HG03196 (cell line): Measurements from ENCODE around the gene GSX2.

Source experiments
- ATAC-seq: cut with Tn5 transposase; IDR thresholded peaks from one replicate; pipeline ENCODE4 v1.9.1; 2021; ENCODE audit not compliant: unreplicated experiment

The GSX2 gene

DNA sequence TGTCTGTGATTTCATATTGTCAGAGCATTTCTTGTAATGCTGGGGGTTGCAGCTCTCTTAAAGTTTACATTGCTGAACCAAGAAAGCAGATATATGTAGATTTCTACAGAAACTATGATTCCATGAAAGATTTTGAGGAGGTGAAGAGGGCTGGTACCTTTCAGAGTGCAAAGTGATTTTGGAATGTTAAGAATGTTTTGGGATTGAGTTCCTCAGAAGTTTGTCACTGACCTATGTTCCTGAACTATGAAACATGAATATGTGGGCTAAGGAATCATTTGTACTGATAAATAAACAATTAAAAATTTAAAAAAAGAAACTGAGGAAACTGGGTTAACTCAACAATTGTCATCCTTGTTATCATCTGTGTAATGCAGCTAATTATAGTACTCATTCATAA is 23.3 kb upstream of the GSX2 start:
- no peak for ATAC-seq

DNA sequence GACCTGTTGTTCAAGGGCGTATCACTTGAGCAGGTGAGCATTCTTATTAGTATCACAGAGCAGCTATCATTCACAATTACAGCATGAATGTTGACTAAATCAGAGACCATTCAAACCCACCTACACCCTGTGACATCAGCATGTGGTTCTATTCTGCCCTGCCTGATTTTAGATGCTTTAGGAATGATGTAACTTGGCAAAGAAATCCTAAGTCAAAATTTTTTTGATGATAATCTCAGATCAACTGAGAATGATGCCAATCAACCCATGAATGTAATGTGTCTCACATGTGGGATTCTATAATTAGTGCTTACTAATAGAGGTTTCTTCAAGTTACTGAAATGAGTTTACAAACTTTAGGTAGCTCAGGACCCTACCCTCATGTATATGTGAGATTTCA is 22.2 kb upstream of the GSX2 start:
- no peak for ATAC-seq

DNA sequence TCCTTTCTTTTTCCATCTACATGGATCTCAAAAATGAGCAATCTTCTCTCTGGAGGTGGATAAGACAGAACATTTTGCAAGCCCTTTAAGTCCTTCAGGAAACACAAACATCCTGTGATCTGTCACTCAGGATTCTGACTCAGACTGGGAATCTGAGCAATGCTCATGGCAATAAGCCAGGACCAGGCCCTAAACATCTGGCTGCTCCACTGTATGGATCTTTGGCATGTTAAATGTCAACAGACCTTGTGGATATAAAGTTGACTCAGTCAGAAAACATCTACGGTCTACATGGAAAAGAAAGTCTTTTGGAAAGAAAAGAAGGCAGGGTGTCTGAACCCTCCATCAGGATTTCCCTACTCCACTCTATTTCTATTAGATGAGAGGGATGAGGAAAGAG is 17.8 kb upstream of the GSX2 start:
- ATAC-seq, result no peak

DNA sequence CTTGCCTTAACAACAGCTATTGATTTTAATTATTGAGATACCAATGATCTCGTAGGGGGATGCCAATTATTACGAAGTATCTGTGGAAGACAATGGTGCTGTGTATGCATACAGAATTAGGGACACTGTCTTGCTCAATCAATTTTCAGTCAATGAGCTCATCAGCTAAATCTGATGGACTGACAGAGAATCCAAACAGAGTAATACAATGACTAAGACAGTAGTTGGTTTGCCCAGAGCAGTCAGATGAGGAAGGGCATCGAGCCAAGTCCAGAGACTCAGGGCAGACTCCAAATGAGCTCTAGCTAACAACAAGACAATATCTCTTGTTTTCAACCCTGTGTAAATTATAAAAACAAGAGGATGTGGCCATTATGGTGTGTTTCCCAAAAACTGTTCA is 14.7 kb upstream of the GSX2 start:
- ATAC-seq, result no peak

DNA sequence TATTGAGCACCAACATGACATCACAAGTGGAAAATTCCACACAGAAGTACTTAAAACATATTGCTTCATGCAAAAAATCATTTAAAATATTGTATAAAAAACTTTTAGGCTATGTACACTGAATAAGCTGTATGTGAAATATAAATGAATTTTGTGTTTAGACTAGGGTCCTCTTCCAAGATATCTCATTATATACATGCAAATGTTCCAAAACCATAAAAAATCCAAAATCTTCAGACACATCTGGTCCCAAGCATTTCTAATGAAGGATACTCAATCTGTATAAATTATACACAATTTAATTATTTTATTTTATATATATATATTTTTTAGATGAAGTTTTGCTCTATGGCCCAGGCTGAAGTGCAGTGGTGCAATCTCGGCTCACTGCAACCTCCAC is 10.1 kb upstream of the GSX2 start:
- ATAC-seq, result no peak

DNA sequence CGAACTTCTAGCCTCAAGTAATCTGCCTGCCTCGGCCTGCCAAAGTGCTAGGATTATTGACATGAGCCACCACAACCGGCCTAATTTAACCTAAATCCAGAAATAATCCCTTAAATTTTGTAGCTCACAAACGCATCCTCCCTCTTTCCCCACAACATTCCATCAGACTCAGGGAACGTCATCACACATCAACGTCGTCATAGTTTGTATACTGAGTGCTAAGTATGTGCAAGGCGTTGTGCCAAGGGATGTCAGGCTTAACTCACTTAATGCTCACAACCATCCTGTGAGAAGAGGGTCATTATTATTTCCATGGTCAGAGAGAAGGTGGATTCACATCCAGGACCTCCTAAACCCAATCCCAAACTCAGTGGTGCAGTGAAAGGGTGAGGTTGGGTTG is 9.6 kb upstream of the GSX2 start:
- no peak for ATAC-seq

DNA sequence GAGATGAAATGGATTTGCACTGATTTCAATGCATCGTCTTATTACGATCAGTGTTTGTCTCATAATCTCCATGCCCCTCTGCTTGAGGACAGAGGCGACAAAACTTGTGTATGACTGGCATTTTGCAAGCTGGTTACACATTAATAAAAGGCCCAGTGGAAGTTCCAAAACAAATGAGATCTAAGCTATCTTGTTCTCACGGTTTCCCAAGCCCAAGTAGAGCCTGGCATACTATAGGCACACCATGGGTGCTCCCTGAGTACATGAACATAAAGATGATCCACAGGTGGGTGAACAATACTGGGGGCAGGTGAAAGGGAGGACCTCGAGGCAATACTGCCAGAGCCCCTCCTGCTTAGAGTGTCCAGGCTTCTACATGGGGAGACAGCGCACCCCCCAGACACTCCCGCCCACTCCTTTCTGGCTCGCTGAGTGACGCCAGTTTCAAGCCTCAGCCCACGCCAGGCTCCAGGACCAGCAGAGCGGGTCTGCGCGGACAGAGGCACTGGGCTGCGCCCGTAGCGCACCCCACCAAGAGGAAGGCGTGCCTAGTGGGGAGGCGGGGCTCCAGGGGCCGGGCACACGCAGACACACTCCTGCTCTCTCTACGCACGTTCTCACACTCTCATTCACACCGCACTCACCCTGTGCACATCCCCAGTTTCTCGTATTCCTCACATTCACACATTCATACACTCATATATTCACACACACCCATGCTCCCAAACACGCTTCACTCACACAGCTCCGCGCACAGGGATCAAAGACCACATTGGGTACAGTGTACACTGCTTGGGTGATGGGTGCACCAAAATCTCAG is 8.9 kb upstream of the GSX2 start:
- ATAC-seq, result no peak

DNA sequence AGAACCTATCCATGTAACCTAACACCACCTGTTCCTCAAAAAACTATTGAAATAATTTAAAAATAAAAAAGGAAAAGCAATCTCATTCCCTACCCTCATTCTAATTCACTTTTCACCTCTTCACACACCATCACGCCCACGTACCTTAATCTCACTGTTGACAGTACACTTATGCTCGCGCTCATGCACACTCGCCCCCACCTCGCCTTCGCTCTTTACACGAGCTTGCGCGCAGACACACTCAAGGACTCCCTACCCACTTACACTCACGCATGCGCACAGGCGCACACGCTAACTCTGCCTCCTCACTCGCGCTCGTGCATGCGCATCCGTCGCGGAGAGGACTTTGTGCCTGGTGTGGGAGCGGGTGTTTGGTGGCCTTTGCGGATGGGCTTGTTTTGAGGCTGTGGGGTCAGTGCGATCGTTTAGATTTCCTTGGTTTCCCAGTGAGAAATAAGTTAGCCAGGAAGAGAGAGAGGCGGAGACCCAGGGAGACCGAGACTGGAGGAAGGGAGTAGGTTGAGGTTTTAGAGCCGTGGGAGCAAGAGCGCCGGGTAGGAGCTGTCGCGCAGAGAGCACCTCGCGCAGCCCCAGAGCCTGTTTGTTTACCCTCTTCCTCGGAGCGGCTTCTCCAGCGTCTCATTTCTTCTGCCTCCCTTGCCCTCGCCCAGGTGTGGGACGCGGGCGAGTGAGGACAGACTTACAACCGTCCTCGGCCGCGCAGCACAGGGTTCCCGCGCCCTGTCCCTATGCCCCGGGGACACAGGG is 8.1 kb upstream of the GSX2 start:
- ATAC-seq, result no peak

DNA sequence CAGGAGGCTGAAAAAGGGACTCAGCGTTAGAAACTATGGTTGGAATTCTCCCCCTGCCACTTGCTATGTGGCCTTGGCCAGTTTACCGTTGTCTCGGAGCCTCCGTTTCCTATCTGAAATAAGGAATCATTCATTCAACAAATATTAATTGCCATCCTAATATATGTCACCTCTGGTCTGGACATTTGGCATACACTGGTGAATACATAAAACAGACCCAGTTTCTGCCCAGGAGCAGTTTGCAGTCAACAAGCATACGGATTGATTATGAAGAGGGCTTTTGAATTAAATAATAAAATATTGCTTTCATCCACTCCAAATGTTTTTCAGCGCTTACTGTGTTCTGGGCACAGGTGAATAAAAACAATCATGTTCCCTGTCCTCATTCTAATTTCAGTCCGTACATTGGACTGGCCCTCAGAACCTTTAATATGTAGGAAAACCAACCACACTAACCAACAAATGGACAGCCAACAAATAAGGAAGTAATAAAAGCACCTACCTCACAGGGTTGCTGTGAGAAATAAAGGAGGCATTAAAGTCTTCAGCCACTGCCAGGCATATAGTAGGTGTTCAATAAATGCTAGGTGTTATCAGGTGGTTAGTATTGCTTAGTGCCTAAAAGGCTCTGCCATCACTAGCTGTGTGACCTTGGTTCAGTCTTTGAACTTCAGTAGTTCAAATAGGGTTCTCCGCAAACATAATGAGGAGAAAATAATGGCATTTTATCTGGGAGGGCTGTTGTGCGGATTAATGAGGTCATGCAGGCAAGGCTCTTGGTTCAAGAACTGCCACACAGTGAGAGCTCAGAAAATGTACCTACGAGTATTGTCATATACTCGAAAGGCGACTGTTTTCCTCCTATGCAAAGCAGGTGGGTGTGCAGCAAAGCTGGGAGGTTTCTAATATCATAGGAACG is 7.3 kb upstream of the GSX2 start:
- no peak for ATAC-seq

DNA sequence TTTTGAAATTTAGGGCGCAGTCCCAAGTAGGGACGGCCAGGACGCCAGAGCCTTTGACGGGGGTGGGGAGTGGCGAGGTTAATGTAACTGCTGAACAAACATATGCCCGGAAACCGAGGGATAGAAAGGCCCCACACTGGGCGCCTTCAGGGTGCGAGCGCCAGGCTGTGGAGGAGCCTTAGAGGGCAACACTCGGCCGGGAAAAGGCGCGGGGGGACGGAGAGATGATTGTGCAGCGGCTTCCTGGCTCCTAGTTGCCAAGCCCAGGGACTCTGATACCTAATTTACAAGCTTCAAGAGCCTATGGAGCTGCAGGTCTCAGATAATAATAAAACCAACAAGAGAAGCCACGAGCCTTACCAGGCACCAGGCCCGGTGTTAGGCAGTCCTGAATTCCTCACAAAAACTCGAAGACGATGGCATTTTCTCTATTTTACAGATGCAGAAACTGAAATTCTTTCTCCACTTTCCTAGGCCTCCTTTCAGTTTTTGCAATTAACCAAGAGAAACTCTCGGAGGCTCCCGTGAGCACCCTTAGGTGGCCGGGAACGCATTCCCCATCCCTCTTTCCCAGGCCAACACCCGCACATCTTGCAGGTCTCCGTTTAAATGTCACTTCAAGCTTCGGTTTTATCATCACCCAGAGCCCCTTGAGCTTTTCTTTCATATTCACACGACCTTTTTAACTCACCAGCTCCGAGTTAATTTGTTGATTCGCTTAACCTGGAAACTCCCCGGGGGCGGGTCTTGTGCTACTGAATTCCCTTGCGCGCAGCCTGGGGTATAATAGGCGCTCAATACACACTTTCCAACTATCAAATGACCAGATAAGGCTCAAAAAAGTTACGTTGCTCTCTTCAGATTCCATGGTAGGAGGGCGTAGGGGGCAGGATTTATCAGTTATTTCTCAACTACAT is 6.4 kb upstream of the GSX2 start:
- no peak for ATAC-seq

DNA sequence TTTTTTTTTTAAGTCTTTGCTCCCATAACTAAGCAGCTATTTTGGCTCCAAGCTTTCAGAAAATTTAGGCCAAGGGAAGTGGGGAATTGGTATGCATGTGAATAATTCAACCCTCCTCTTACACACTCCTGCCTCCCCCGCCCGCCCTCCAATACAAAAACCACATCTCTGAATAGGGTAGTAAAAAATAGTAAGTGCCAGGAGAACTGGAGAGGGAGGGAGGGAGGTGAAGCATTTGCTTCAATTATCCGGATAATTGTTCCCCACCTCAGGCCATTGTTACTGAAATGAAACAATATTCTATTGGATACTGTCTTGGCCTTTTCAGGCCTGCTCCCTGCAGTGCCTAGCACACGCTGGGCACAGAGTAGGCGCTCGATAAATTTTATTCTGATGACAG is 5.5 kb upstream of the GSX2 start:
- ATAC-seq, result no peak

DNA sequence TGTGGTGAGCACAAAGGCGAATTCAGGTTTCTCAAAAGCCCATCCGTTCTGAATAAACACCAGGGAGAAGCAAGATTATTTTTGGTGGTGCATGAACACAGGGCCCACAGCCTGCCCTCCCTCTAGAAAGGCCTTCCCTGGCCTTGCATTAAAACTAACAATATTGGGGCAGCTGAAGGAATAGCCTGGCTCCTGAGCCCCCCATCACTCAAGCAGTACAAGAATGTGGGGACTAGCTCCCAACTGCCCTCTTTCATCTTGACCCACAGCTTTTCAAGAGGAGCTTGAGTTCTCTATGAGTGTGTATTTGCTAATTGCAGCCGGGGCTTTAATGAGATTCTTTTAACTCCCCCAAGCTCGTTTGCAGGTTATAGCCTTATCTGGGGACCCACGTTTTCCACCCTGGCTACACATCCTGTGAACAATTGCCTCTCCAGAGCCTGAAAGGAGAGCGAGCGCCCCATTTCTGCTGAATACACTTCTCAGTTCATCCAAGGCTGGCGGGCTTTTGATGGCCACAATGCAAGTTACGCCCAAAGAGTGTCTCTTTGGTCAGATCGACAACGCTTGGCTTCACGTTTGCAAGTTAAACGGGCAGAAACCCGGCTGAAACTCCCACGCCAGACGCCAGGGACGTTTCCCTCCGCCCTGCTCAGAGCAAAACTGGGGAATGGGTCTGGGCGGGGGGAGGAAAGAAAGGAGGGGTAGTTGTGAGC is 4.7 kb upstream of the GSX2 start:
- ATAC-seq, result no peak

DNA sequence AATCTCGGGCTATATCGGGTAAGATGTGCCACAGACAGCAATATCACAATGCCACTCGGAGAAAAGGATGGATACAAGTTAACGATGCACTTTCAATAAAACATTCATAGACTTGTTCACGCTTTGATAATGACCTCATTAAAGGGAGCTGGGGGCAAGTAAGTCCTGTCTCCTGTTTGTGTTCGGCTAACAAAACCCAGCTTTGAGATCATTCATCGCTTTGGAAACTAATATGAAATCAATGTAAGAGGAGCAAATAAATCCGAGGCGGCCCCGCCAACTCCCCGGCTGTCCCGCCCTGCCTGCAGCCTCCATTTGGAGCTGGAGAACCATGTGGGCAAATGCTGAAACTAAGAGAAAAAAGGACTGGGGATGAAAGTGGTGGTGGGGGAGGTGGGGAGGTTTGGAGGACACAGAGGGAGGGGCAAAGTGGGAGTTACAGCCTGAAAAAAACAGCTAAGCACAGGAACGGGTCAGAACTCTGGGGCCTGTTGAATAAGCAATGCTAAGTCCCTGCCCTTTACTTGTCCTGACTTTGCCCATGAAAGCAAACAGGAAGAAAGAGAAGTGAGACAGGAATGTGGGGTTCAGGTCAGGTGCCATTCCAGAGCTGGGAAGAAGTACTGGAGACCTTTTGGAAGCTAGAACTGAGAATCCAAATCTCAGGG is 3.5 kb upstream of the GSX2 start:
- ATAC-seq, result no peak

DNA sequence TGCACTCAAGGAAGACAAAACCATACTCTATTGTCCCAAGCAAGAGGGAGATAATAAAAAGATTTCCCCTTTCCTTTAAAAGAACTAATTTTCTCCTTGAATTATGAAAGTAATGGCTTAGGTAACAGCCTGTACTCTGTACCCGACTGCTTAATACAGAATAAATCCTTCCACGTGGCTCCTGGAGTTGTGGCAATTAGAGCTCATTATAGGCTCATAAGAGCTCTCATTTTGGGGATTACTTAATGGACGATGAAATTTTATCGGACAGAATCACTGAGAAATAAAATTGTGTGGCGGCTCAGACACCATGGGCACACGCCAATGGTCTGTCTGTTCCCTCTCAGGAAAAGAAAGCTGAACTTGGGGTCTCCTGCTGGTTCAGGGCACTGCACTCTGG is 2.8 kb upstream of the GSX2 start:
- no peak for ATAC-seq

DNA sequence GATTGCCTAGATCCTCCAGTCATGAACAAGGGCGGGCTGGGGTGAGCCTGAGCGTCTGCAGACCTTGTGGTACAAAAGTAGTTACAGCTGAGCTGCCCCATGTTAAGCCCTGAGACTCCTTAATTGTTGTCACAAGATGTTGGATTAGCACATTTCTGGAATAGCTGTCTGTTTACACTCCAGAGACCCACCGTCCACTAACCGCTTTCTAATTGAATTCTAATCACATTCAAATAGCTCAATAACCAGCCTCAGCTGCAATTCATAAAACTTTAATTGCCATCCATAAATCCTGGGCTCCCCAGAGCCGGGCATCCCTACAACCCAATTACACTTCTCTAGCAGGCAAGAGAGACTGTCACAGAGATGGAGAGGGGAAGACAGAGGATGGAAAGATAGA is 1.6 kb upstream of the GSX2 start:
- ATAC-seq, result no peak

DNA sequence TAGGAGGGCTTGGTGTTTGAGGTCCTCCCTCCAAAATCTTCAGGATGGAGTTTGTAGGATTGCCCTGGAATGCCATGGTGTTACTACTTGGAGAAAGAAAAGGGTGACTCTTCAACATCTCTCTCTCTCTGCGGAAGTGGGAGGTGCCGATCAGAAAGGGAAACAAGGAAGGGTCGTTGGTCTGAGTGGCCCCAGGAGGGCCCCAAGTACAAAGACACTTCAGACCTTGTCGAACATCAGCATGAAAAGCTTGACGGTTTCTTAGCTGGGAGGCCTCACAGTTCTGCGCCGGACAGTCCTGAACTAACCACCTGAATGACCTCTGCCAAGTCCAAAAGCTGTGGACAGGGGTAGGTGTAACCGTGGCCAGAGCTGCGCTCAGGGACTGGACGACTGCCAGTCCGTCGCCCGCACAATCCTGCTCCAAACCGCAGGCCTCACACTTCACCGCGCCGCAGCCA is 646 bp upstream of the GSX2 start:
- ATAC-seq, result no peak

DNA sequence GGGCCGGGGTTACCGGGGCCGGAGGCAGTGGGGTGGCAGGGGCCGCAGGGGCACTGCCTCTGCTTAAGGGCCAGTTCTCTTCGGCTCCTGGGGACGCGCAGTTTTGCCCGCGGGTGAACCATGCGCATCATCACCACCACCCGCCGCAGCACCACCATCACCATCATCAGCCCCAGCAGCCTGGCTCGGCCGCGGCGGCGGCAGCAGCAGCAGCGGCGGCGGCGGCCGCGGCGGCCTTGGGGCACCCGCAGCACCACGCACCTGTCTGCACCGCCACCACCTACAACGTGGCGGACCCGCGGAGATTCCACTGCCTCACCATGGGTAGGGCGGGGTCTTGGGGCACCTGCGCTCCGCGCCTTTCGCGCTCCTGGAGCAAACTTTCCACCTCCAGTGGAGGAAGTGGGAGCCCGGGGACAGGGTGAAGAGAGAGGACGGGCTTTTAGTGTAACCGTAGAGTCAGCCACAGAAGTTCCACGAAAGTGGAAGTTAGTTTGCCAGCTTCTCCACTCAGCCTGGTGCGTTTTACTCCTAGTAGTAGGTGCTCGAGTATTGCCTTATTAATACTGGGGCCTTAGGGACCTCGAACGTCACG is 729 bp downstream of the GSX2 start:
- no peak for ATAC-seq

DNA sequence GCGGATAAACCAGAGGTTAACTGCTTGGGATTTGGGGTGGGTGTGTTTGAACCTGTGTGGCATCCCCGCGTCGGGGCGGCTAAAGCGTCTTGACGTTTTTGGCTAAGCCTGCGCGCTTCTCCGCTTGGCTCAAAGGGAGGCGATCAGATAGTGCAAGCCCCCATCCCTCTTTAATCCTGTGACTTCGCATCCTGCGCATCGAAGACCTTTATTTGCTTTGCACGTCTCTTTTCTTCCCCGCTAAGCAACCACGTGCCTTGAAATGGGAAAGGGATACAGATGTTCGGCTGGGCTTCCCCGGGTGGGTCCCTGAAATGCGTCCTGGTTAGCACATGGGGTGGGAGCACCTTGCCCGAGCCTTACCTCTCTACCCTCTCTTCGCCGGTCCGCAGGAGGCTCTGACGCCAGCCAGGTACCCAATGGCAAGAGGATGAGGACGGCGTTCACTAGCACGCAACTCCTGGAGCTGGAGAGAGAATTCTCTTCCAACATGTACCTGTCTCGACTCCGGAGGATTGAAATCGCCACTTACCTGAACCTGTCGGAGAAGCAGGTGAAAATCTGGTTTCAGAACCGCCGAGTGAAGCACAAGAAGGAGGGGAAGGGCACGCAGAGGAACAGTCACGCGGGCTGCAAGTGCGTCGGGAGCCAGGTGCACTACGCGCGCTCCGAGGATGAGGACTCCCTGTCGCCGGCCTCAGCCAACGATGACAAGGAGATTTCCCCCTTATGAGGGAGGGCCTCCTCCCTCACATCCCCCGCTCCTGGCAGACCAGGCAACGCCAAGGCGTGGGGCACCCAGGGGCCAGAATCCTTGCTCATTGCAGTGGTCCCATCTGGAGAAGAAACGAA is 1.5 kb downstream of the GSX2 start:
- no peak for ATAC-seq
